BJ (cell line): ENCODE results near the gene HERC3. TPM values are rescaled to one million over a fixed set of nuclear protein-coding genes. Genes with fewer than 3 reads are reported as not detected.

Source experiments
- CTCF ChIA-PET: fragments of 350-600 bp; formaldehyde crosslinking; extraction: SDS; loops from one replicate; lab custom pipeline; 2021; ENCODE audit warnings: antibody characterized with exemption, inconsistent platforms; lab: Yijun Ruan, JAX
- POLR2A ChIA-PET: fragments of 300-600 bp; sonication (Branson Sonifier 250); formaldehyde crosslinking; extraction: SDS; loops from one replicate; lab custom pipeline; 2021; ENCODE audit warnings: antibody characterized with exemption; lab: Charles Lee
- DNase-seq: peaks from one replicate; pipeline ENCODE4 v3.0.0-alpha.2; 2011; ENCODE audit warnings: low read depth
- H3K27me3 ChIP-seq: 2 replicates; pipeline ENCODE4 v1.6.0; 2011; ENCODE audit warnings: low read length; ENCODE audit not compliant: control insufficient read depth, insufficient read depth
- H3K36me3 ChIP-seq: 2 replicates; pipeline ENCODE4 v1.5.1; 2011; ENCODE audit warnings: low read length; ENCODE audit not compliant: control insufficient read depth, insufficient read depth
- H3K4me3 ChIP-seq: 2 replicates; pipeline ENCODE4 v1.5.1; 2011; ENCODE audit warnings: low read depth, mild to moderate bottlenecking, control low read depth, low read length
- CTCF ChIP-seq: IDR thresholded peaks from 2 replicates; pipeline ENCODE4 v1.5.1; 2011; ENCODE audit warnings: low read depth, mild to moderate bottlenecking, control low read depth, inconsistent platforms, low read length, moderate library complexity; ENCODE audit not compliant: insufficient read depth
- polyA plus RNA-seq: library from polyadenylated mRNA; depleted of rRNA; stranded (reverse); fragments of >200 nt; gene quantifications from 2 replicates; pipeline ENCODE4 v1.2.3, GENCODE V29; 2011

HERC3 gene
- polyA plus RNA-seq, 1 experiment = 13.0 TPM

GRCh38 chr4:88573995-88574394, 18.3 kb upstream of the HERC3 start:
- Histone ChIP-seq H3K27me3 (no peaks in the 10 kb centered on the region), H3K36me3 (no peaks in the 10 kb centered on the region), H3K4me3 (no peak overlapping the region)
- ChIA-PET POLR2A (no interaction called here), CTCF (interaction anchor here (0.5 to 1.7 kb wide), 5 partner anchors 17 to 1643 kb away, joined by 3 to 5 read pairs (median 3); no protein-coding TSS in a partner anchor)
- DNase-seq = no peak
- peak; percentile 34; the same call in 1 of the 2 replicates for TF ChIP-seq CTCF

GRCh38 chr4:88575186-88575585, 17.1 kb upstream of the HERC3 start:
- ChIA-PET POLR2A (no interaction called here), CTCF (interaction anchor here (0.6 to 1.1 kb wide), 2 partner anchors 36 to 62 kb away, joined by 3 read pairs; no protein-coding TSS in a partner anchor)
- Histone ChIP-seq H3K4me3 (no peak overlapping the region), H3K27me3 (no peaks in the 10 kb centered on the region), H3K36me3 (no peaks in the 10 kb centered on the region)
- TF ChIP-seq CTCF = no peak
- DNase-seq = no peak

- no peak overlapping the region for H3K4me3 ChIP-seq
- H3K27me3 ChIP-seq = no peaks in the 10 kb centered on the region
- no peak for DNase-seq
- ChIA-PET CTCF (interaction anchor here (2.3 kb wide), 1 partner anchor 11 kb away, joined by 8 read pairs; no protein-coding TSS in a partner anchor), POLR2A (no interaction called here)
- no peak for TF ChIP-seq CTCF
- no peaks in the 10 kb centered on the region for H3K36me3 ChIP-seq
These were observed 9.8 kb upstream of the HERC3 start for GRCh38 chr4:88582493-88582892.

GRCh38 chr4:88583631-88584470, 8.4 kb upstream of the HERC3 start:
- no peak for DNase-seq
- no peak overlapping the region for H3K4me3 ChIP-seq
- no peaks in the 10 kb centered on the region for H3K36me3 ChIP-seq
- POLR2A ChIA-PET = no interaction called here
- no peak for TF ChIP-seq CTCF
- CTCF ChIA-PET = interaction anchor here (0.5 to 2.3 kb wide), 5 partner anchors 10 to 89 kb away, joined by 3 to 8 read pairs (median 4); no protein-coding TSS in a partner anchor
- no peaks in the 10 kb centered on the region for H3K27me3 ChIP-seq

- Histone ChIP-seq H3K27me3 (no peaks in the 10 kb centered on the region), H3K4me3 (no peak overlapping the region), H3K36me3 (no peaks in the 10 kb centered on the region)
- POLR2A ChIA-PET = no interaction called here
- no peak for TF ChIP-seq CTCF
- CTCF ChIA-PET = interaction anchor here (0.5 to 2.3 kb wide), 3 partner anchors 9 to 66 kb away, joined by 3 to 8 read pairs (median 4); no protein-coding TSS in a partner anchor
- no peak for DNase-seq
These were observed 7.8 kb upstream of the HERC3 start for GRCh38 chr4:88584471-88584900.
